GM18526 (cell line): ENCODE results near the gene HDAC9.

ENCODE experiments used
- POLR2A ChIP-seq: IDR thresholded peaks from 3 replicates; pipeline ENCODE4 v1.6.1; 2011; ENCODE audit not compliant: insufficient read length; ENCODE audit errors: extremely low read depth

The HDAC9 gene

DNA sequence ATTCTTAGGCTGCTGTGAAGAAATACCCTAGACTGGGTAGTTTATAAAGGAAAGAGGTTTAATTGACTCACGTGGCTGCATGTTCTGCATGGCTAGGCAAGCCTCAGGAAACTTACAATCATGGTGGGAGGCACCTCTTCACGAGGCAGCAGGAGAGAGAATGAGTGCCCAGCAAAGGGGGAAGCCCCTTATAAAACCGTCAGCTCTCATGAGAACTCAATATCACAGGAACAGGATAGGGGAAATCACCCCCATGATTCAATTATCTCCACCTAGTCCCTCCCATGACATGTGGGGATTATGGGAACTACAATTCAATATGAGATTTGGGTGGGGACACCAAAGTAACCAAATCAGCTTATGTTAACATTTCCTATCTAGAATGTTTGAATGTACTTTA is 362.7 kb downstream of the HDAC9 start:
- no peak for TF ChIP-seq POLR2A

GRCh38 chr7:18859318-18859717 is 363.8 kb downstream of the HDAC9 start:
- no peak for TF ChIP-seq POLR2A

DNA sequence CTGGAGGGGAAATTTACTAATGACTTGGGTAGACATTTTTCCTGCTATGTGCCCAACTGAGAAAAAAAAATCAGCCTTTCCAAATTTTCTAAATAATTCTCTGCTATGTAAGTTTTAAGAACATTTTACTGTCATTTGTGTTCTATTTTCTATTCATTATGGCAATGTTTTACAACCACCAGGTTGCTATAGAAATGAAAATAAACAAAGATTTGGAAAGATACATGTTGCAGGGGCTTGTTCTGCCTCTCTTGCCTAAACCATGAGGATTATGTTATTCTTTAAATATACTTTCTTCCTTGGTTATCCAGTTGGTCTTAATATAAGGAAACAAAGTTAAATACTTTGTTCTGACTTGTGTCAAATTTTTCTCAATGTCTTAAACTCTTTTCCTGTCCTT is 364.7 kb downstream of the HDAC9 start:
- no peak for TF ChIP-seq POLR2A

GRCh38 chr7:18861514-18862118 is 366.1 kb downstream of the HDAC9 start:
- TF ChIP-seq POLR2A, result no peak

DNA sequence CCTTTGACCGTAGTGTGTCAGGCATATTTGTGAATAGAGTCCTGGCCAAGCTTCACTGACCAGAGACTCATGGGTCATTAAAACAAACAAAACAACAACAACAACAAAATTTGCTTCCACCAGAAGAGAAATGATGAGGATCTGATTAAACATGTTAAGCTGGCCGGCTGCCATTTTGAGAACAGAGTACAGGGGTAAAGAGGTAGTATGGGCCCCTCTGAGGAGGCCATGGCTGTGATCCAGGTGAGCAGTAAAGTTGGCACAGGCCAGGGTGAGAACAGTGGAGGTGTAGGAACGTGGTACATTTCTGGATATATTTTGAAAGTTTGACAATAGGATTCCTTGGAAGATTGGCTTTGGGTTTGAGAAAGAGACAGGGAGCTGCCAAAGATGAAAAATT is 369.4 kb downstream of the HDAC9 start:
- TF ChIP-seq POLR2A, result no peak

DNA sequence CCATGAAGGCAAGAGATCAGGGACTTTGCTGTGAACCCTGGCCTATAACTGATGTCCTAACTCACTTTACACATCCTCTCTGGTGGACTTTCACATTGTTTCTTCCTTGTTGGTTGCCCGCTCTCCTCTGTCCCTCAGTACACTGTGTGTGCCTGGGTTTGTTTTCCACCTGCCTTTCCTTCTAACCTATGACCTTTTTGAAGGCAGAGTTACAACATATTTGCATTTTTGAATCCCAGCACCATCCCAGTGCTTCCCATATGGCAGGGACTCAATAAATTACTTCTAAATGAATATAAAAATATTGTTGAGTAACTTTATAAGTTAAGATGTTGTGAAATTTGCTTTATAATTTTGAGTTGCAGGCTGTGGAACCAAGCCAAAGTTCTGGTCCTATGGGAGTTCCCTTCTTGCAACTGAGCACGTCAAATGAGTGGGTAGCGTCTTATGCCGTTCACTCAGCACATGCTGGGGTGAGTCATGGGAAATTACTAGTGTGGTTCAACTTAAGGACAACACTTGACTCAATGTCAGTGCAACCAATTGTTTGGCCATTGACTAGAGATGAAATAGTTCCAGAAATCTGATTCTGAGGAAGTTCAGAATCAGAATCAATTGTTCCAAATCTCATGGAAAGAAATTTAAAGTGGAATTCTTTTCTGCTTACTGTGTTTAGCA is 370.9 kb downstream of the HDAC9 start:
- no peak for TF ChIP-seq POLR2A

- no peak for TF ChIP-seq POLR2A
These were observed 376.8 kb downstream of the HDAC9 start for GRCh38 chr7:18872344-18872743.

DNA sequence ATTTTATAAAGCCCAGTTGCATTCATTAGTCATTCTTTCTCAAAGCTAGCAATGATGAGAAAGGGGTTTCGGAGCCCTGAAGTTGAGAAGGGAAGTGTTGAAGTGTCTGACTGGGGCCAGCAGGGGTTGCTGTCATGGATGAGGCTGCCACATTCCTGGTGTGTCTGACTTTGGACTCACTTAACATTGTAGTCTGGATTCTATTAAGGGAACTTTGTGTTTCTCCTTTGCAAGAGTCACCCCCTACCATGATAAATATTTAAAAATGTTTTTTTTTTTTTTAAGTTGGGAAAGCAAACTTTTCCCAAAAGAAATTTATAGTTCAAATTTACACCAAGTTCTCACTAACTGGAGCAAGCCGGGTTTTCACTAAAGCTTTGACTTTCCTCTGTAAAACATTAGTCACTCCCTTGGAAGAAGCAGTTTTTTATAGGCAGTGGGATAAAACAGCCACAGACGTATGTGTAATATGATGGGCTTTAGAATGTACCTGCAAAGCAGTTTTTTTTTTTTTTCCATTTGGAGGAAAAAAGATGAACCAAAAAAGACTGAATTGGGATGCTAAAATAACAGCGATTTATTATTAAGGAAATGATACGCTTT is 378.3 kb downstream of the HDAC9 start:
- TF ChIP-seq POLR2A, result no peak

DNA sequence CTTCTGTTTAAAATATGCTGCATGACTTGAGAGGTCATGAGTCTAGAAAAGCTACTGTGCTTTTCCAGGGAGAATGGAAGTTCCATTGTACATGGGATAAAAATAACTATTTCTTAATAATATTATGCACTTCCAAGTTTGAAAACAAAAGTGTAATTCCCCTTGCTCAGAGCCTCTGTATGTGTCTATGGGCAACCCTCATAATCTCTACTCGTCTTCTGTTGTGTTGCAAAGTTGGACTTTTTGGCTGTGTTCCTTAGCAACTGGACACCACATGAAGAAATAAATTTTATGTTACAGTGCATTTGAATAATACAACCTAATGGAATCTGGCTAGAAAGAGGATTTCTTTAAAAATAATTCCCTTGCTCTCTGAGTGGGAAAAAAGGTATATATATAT is 379.3 kb downstream of the HDAC9 start:
- no peak for TF ChIP-seq POLR2A

DNA sequence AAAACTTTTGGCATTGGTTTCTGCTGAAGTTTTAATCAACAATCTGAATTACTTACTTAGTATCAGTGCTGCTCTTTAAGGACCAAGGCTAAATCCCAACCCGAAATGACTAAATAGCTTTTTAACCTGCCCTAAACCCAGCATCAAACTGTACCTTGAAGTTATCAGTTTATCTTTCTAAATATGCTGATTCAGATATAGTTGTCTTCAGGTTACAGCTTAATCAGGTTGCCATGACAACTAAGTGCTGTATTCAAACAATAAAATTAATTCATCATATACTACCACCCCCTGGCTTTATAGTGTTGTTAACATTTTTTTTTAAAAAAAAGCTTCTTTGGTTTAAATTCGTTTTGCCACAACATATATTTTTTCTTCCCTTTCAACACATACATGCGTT is 382.3 kb downstream of the HDAC9 start:
- no peak for TF ChIP-seq POLR2A

GRCh38 chr7:18886832-18887231 is 391.3 kb downstream of the HDAC9 start:
- TF ChIP-seq POLR2A, result no peak

- TF ChIP-seq POLR2A, result no peak
These were observed 393.9 kb downstream of the HDAC9 start for GRCh38 chr7:18889436-18889835.

DNA sequence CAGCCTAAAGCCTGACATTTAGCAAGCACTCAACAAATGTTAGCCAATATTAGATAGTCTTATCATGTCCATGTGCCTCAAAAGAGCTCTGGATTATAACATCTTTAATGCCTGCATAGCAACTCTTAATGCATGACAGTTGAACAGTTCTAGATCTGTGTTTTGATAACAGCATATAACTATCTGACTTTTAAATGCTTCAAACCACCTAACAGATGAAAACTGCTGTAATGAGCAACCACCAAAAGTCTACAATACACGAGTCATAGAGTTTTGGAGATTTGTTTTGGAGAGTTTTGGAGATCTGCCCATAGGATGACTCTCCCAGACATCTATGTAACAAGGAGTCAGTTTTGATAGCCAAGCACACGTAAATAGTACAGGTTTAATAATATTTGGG is 394.6 kb downstream of the HDAC9 start:
- TF ChIP-seq POLR2A, result no peak

DNA sequence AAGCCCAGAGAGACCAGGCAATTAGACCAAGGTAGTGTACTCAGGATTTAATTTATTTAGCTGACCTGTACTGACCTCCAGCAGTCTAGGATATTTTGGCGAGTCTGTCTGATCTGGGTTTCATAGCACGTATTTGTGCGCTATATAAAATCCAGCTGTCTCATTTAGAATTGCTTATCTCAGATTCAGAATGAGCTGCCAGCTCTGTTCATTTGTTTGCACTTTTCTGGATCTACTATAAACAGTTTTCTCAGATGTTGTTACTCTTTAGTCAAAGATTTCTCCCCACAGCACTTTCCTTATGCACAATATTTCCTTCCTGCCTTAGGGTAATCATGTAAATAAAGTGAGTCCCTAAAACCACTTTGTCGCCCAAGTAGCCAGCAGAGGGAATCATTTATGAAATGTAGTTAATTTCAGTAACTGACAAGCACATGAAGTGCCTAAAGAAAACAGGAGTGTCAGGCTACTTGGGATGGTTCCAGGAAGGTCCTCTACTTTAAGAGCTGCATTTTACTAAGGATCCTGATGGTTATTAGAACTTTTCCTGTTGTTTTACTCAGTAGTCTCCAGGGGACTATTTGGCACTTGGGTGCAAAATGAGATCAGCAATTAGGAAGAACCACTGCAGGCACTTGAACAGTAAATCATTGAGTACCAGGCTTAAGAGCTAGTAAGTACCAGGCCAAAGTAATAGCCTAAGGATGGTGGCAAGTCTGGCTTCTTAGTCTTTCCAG is 395.5 kb downstream of the HDAC9 start:
- no peak for TF ChIP-seq POLR2A

DNA sequence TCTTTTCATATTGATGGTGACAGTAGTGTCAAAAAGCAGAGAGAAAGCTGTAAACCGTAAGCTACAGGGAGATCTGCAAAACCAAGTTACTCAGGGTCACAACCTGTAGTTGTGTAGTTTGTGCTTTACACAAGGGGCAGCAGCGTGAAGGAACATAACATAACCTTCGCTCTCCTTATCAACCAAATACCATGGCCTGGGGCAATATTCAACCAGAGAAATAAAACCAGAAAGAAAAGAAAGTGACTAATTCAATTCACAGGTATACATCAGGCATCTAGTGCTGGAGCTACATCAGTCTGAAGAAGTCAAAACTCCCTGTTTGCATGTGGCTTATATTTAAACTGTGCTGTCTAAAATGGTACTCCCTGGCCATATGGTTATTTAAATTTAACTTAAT is 397.6 kb downstream of the HDAC9 start:
- no peak for TF ChIP-seq POLR2A

DNA sequence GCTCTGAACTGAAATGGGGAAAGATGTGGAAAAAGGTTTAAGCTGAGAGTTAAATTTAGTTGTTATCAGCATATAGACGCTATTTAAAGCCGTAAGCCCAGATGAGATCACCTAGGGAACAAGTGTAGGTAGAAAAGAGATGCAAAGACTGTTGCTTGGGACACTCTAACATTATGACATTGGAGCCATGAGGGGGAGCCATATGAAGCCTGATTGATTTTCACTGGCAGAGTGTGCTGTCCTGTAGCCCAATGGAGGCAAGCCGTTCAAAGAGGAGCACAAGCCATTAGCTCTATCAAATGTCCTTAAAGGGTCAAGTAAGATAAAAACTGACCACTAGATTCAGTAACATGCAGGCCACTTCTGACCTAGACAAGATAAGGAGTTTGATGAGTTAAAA is 398.6 kb downstream of the HDAC9 start:
- TF ChIP-seq POLR2A, result no peak
